AG08396 (cell line): Measurements from ENCODE around the gene TBC1D1.

ENCODE experiments used
- DNase-seq: peaks from one replicate; pipeline ENCODE4 v3.0.0; 2012; ENCODE audit warnings: low spot score, mixed read lengths

TBC1D1 gene

DNA sequence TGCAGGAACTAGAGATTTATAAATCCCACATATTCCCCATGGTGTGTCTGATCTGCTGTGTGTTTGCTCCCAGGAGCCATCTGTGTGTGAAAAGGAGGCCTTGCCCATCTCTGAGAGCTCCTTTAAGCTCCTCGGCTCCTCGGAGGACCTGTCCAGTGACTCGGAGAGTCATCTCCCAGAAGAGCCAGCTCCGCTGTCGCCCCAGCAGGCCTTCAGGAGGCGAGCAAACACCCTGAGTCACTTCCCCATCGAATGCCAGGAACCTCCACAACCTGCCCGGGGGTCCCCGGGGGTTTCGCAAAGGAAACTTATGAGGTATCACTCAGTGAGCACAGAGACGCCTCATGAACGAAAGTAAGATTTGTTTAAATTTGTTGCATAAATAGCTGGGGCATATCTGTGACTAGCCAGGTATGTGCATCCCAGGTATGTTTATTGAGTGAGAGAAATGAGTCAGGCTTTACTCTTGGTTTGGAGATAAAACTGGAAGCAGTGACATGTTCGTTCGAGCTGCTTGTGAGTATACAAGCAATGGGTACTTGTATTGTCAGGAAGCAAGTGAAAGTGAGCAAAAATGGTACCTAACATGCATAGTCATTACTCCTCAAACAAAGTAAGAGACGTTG is 158.8 kb downstream of the TBC1D1 start:
- no peak for DNase-seq

DNA sequence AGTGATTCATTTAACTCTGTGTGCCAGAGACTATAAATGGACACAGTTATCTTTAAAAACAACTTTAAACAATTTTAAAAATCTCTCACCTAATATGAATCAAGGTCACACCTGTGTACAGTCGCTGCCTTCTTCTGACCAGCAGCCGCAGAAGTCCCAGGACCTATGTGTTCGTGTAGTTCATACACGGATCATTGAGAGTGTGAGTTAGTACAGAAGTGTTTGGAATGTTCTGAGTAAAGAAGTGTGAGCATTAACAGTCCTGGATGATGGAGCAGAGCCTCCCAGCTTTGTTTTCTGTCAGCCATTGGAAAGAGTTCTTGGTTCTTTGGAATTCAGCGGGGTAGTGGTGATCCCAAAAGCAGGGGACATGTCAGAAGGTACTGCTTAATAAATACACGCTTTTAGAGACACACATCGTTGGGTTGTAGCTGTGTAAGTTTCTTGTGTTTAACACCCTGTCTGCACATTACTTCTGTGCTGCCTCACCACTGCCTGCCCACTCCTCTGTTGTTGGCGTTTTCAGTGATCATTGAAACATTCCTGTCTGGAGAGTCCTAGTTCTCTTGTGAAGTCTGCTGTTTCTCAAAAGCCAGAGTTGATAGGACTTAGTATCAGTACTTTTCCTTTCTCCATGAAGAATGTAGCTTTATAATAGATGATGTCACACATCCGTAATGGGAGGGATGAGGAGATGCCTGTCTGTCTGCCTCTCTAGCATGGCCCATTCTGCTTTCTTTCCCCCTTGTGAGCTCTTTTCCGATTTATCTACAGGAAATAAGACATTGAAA is 159.9 kb downstream of the TBC1D1 start:
- DNase-seq, result no peak

DNA sequence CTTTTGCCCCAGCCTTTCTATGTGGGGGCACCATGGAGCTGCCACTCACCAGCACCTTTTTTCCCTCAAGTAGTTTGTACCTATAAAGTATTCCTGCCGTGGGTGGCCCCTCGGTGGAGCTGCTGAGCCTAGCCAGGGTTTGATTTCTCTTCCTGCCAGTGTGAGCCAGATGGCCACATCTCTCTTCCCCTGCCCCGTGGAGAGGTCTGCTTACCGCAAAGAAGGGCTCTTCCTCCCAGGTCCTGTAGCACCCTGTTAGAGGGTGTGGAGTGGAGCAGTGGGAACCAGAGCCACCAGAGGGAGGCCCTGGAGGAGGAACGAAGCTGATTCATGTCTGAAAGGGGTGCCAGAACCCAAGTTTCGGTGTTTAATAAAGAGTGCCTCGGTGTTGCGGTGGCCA is 164.7 kb downstream of the TBC1D1 start:
- DNase-seq, result no peak

DNA sequence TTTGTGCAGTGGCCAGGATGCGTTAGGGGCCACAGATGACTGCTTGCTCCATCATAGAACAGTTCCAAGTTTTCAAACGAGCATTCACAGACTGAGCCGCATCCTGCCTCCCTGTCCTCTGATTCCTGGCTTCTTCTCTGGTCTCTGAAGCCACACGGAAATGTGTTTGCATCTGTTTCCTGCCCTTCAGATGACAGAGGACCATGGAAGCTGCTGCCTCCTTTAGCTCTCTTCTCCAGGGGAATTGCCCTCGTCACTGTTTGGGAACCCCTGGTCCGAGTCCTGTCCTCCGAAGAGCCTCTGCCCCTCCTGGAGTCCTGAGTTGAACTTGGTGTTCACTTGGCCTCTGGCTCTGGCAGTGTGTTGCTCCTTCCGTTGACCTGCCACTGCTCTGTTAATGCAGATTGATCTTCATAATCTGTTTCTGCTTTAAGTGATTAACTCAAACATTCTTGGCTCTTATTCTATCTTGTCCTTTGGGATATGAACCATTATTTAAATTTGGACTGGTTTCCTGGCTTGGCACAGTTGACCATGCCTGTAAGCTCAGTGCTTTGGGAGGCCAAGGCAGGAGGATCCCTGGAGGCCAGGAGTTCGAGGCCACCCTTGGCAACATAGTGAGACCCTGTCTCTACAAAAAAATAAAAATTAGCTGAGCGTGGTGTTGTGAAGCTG is 165.3 kb downstream of the TBC1D1 start:
- DNase-seq, result no peak

GRCh38 chr4:38058151-38058550 is 167.3 kb downstream of the TBC1D1 start:
- DNase-seq, result no peak

GRCh38 chr4:38060829-38061431 is 170.0 kb downstream of the TBC1D1 start:
- no peak for DNase-seq

GRCh38 chr4:38062088-38062775 is 171.3 kb downstream of the TBC1D1 start:
- peak; percentile 68 for DNase-seq

GRCh38 chr4:38062776-38063097 is 171.9 kb downstream of the TBC1D1 start:
- DNase-seq, result no peak

- no peak for DNase-seq
These were observed 174.3 kb downstream of the TBC1D1 start for GRCh38 chr4:38065176-38065575.

DNA sequence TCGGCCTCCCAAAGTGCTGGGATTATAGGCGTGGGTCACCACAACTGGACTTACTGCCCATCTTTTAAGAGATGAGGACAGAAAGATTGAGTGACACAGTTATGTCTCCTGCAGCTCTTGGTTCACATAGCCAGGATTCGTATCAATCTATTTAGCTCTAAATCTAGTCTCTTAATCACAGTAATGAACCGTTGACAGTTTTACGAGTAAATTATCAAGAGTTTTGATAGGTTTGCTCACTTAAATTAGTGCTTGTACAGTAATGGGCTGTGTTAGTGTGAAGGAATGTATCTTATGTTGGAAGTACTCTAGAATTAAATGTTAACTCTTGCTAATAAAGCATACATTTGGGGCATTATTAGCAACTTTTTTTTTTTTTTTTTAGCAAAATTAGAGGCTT is 175.0 kb downstream of the TBC1D1 start:
- no peak for DNase-seq

DNA sequence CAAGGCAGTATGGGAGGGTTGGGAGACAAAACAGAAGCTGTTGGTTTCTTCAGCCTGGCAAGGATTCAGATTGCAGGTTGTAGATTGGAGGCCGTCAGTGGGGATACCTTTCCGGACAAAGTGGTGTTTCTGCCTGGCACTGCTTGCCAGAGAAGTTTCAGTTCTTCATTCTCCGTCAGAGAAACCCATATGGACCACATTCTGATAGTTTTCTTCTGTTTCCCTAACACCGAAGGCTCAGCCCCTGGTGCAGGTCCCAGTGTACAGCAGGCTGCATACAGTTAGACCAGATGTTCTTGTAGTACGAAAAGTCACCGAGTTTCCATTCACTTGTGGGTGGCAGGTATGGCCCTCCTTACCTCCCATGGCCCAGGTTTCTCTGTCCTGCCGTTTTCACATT is 176.6 kb downstream of the TBC1D1 start:
- no peak for DNase-seq

GRCh38 chr4:38068107-38068506 is 177.2 kb downstream of the TBC1D1 start:
- no peak for DNase-seq

DNA sequence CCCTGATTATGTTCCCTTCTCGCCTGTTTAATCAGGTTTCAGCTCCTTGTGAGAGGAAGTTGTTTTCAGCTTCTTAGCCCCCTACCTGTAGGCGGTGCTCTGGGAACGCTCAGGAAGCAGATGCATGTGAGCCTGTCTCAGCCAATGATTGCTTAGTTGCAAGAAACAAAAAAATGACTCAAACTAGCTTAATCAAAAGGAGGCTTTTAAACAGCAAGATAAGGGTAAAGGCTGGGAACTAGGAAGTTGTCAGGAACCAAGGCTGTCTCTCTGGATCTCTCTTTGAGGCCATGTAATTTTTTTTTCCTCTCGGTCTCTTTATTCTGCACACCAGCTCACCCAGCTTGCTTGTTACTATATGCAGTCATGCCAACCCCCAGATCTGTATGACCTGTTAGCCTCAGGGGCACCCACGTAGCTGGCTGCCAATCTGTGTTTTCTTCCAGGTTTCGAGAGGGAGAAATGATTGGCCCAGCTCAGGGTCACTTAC is 178.4 kb downstream of the TBC1D1 start:
- peak; percentile 24 for DNase-seq

- DNase-seq, result no peak
These were observed 181.0 kb downstream of the TBC1D1 start for GRCh38 chr4:38071801-38072431.

GRCh38 chr4:38072578-38072977 is 181.7 kb downstream of the TBC1D1 start:
- DNase-seq, result no peak

- no peak for DNase-seq
These were observed 182.8 kb downstream of the TBC1D1 start for GRCh38 chr4:38073596-38074234.

DNA sequence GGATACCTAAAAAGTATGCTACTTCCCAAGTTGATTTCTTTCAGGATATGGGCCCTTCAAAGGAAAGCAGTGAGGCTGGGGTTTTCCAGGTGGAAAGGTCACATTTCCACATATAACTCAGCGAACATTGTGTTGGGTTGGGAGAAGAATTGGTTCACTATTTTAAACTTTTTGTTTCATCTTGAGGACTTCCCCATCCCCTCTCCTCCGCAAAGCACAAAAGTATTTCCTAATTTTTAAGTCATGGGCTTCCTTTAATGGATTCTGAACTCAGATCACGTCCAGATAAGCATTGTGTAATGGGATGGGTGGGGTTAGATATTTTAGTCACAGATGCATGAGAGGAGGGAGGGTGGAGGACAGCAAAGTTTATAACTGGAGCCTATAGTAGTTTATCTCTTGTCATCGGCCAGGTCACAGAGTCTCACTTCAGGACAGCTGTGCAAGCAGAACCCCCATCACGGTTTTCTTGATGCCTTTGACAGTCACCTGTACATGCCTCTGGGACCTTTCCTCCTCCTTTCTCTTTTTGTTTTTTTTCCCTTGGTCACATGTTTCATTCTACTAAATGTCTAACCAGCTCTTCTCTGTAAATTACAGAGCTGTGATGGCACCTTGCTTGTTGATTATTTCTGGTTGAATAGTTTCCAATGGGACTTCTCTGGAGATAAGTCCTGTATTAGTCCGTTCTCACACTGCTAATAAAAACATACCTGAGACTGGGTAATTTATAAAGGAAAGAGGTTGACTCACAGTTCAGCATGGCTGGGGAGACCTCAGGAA is 184.7 kb downstream of the TBC1D1 start:
- no peak for DNase-seq

GRCh38 chr4:38076153-38076669 is 185.3 kb downstream of the TBC1D1 start:
- DNase-seq, result no peak

- DNase-seq, result no peak
These were observed 187.1 kb downstream of the TBC1D1 start for GRCh38 chr4:38077791-38078489.
